Dendritic cell treated with granulocyte-macrophage colony-stimulating factor and Interleukin-4, amounts not matched to agents 40 ng/mL and 50 ng/mL, for 4 days (primary cell): Measurements from ENCODE around the gene STAU1.
A peak's percentile ranks its signal among the peaks of the same experiment; 100 is the strongest.
"Not testable (repeated sequence)": the region's sequence is repeated elsewhere in the genome, so short reads cannot be mapped to it uniquely, and the experiment has no call there.

ENCODE experiments used
- H3K27ac Mint-ChIP-seq: one replicate; pipeline ENCODE4 v1.8.0; 2022; ENCODE audit warnings: mild to moderate bottlenecking, mixed read lengths
- H3K27me3 Mint-ChIP-seq: one replicate; pipeline ENCODE4 v1.8.0; 2022; ENCODE audit warnings: mild to moderate bottlenecking, mixed read lengths
- H3K36me3 Mint-ChIP-seq: one replicate; pipeline ENCODE4 v1.8.0; 2022; ENCODE audit warnings: low read depth, mixed read lengths
- H3K4me1 Mint-ChIP-seq: one replicate; pipeline ENCODE4 v1.8.0; 2022; ENCODE audit warnings: low read depth, mixed read lengths
- H3K4me3 Mint-ChIP-seq: one replicate; pipeline ENCODE4 v1.8.0; 2022; ENCODE audit warnings: mild to moderate bottlenecking, moderate library complexity, mixed read lengths
- H3K9me3 Mint-ChIP-seq: one replicate; pipeline ENCODE4 v1.8.0; 2022; ENCODE audit warnings: mixed read lengths
- intact Hi-C: fragments of 100-400 bp; cut with micrococcal nuclease; formaldehyde crosslinking; loops from one replicate; pipeline ENCODE4 v1.15.0; 2022

STAU1 gene

DNA sequence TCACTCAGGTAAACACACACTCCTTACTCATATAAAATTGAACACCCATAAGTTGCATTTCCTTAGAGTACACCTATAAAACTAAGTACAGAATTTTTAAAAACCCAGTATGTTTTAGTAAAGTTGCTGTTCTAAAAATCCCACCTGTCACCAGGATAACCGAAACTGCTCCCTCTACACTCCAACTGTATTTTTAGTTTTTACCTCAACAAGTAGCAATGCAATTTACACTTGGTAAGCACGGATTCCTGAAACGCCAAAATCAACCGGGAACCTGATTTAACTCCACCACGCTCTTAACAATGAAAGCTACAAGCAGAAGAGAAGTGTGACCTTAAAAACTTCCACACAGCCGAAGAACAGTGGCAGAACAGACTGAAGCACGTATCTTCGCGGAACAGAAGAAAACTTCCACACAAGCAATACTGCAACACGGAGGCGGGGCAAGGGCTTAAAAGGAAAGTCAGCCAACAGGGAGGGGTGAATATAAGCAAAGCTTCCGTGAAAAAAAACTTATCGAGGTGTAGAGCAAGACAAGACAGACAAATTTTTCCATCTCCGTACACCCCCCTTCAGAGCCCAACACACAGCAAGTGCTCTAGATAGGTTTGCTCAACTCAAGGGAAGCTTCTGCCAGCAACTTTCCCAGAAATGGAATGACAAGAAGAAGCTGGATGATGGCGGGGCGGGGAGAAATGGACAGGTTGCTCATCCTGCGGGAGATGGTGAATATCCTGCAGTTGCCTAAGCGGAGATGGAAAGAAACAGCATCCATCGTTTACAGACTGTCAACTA is 1.4 kb downstream of the STAU1 start:
- intact Hi-C loops, result no loop called here
- H3K27ac Mint-ChIP-seq, result peak overlapping the region; percentile 77

DNA sequence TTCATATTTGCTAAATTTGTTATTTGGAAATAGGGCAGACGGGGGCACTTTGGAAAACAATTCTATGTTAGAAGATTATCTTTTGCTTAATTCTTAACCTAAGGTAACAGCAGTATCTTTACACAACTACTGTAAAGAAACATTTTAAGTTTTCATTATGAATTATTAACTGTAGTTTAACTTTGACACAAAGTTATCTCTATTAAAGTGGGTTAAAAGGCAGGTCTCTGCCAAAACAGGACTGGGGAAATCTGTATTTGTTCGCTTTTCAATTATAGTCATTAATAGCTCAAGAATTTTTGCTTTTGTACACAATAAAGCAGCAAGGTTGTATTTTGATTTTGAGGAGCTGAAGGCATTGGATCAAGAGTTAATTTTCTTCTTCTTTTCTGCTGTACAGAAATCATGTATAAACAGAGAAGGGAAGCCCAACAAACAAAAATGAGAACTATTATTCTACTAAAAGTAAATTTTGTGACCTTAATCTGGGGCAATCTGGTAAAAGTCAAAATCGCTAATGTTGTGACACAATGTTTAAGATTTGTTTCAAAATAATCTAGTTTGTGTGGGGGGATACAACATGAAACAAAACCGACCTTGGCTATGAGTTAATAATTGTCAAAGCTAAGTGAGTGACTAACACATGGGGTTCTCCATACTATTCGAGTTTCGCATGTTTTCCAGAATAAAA is 2.9 kb downstream of the STAU1 start:
- Mint-ChIP-seq H3K9me3 (no peaks in the 10 kb centered on the region), H3K27ac (no peak overlapping the region), H3K36me3 (peaks cover 29% of the 10 kb centered on the region), H3K4me3 (no peak overlapping the region), H3K4me1 (peaks cover 43% of the 10 kb centered on the region), H3K27me3 (peaks cover 1% of the 10 kb centered on the region)
- intact Hi-C loops, result no loop called here

More for the DNA sequence above, 1.4 kb downstream of the STAU1 start:
- peak overlapping the region; percentile 78 for H3K4me3 Mint-ChIP-seq
- H3K4me1 Mint-ChIP-seq, result peaks cover 36% of the 10 kb centered on the region
- peaks cover 1% of the 10 kb centered on the region for H3K27me3 Mint-ChIP-seq
- peaks cover 29% of the 10 kb centered on the region for H3K36me3 Mint-ChIP-seq
- H3K9me3 Mint-ChIP-seq, result no peaks in the 10 kb centered on the region

DNA sequence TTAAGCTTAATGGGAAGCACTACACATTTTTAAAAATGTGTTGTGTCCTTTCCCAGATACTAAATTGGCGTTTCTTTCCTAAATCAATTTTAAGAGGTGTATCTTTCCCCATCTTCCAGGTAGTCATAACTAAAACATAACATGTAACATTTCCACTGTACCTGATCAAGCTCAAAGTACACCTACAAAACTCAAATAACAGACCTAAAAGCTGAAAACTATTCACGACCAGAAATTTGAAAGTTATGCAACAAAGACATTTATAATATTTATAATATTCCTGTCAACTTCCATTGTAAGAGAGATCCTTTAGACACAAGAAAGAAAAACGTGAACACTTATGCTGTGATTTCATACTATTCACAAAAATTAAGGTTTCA is 3.5 kb downstream of the STAU1 start:
- peaks cover 49% of the 10 kb centered on the region for H3K4me1 Mint-ChIP-seq

DNA sequence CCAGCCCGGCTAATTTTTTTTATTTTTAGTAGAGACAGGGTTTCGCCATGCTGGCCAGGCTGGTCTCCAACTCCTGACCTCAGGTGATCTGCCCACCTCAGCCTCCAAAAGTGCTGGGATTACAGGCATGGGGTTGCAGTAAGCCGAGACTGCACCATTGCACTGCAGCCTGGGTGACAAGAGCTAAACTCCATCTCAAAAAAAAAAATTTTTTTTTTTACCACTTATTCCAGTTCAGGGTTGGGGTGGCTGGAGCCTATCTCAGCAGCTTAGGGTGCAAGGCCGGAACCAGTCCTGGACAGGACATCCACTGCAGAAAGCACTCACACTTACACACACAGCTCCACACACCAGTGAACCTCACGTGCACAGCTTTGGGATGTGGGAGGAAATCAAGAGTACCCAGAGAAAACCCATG is 4.0 kb downstream of the STAU1 start:
- not testable (repeated sequence) for H3K4me3 Mint-ChIP-seq

More for the DNA sequence above, 3.5 kb downstream of the STAU1 start:
- Mint-ChIP-seq H3K4me3 (no peak overlapping the region), H3K27me3 (peaks cover under 1% of the 10 kb centered on the region), H3K36me3 (peaks cover 29% of the 10 kb centered on the region), H3K27ac (no peak overlapping the region), H3K9me3 (no peaks in the 10 kb centered on the region)
- intact Hi-C loops, result no loop called here

DNA sequence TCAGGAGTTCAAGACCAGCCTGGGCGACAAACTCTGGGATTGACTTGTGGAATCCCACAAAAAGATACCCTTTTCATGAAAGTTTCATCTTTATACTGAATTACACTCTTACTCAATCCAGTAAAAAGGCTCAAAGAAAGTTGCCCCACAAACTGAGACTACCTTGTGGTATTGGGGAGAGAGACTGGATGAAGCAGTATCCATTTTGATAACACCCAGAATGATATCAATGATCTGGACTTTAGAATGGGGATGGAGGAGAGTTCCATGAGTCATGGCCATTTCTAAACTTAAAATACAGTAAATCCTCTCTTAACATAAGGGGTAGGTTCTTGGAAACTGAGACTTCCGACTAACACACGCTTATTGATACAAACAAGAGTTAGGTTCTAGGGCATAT is 4.7 kb downstream of the STAU1 start:
- no peaks in the 10 kb centered on the region for H3K27me3 Mint-ChIP-seq
- H3K27ac Mint-ChIP-seq, result no peak overlapping the region
- peaks cover 50% of the 10 kb centered on the region for H3K4me1 Mint-ChIP-seq
- H3K36me3 Mint-ChIP-seq, result peaks cover 35% of the 10 kb centered on the region
- intact Hi-C loops, result no loop called here
- no peak overlapping the region for H3K4me3 Mint-ChIP-seq
- no peaks in the 10 kb centered on the region for H3K9me3 Mint-ChIP-seq

More for the DNA sequence above, 4.0 kb downstream of the STAU1 start:
- H3K36me3 Mint-ChIP-seq, result peaks cover 29% of the 10 kb centered on the region
- intact Hi-C loops, H3K27me3 Mint-ChIP-seq, H3K27ac Mint-ChIP-seq, H3K9me3 Mint-ChIP-seq: not testable (repeated sequence)
- H3K4me1 Mint-ChIP-seq, result peaks cover 53% of the 10 kb centered on the region

DNA sequence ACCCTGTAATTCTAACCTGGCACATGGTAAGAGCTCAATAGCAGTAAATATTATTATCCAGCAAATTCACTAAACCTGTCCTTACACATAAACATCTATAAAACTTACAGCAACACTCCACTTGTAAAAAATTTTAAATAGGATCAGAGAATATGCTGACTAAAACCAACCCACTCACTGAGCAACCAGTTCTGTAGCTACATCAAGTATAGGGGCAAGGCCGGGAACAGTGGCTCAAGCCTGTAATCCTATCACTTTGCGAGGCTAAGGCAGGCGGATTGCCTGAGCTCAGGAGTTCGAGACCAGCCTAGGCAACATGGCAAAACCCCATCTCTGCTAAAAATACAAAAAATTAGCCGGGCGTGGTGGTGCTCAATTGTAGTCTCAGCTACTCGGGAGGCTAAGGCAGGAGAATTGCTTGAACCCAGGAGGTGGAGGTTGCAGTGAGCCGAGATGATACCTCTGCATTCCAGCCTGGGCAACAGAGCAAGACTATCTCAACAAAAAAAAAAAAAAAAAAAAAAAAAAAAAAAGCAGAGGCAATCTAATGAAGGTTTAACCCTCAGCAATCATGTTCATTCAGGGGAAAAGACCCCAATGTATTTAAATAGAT is 6.8 kb downstream of the STAU1 start:
- intact Hi-C loops, result no loop called here

DNA sequence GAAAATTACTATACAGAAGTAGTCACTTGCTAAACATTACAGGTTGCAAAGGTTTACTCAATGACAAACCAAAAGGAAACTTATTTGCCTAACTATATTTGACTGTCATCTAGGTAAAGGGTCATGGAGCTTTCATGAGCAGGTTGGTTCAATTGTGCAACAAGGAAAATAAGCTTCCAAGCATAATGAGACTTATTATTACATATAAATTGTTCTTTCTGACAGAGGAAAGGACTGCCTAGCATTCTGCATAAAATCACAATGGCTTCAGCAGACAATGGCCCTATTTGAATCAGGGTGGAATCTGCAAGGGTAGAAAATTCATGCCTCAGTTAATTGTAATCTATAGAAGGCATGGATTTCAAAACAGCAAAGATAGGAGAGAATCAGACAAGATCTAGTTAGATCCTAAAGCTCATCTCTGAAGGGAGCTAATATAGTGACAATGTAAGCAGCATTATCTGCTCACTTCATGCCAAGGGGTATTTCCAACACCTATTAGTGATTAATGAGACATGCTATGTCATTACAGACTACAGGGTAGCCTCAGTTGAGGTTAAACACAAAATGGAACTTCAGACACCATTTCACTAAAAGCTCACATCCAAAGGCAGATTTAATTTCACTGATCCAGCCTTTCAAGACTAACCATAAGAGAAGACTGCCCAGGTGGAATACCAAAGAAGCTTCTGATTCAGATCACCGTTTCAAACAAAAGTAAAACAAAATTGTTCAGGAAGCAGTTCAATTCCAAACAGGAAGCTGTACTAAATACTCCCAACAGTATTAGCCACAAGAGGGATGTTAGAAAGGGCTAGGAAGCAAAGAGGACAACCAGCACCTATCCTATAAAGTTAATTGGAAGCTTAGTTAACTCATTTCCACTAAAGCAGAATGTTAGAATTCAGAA is 8.5 kb downstream of the STAU1 start:
- intact Hi-C loops, result no loop called here
- H3K4me1 Mint-ChIP-seq, result peaks cover 24% of the 10 kb centered on the region

More for the DNA sequence above, 6.8 kb downstream of the STAU1 start:
- Mint-ChIP-seq H3K4me3 (no peak overlapping the region), H3K4me1 (peaks cover 41% of the 10 kb centered on the region), H3K27ac (no peak overlapping the region), H3K27me3 (no peaks in the 10 kb centered on the region), H3K36me3 (peaks cover 39% of the 10 kb centered on the region), H3K9me3 (no peaks in the 10 kb centered on the region)

DNA sequence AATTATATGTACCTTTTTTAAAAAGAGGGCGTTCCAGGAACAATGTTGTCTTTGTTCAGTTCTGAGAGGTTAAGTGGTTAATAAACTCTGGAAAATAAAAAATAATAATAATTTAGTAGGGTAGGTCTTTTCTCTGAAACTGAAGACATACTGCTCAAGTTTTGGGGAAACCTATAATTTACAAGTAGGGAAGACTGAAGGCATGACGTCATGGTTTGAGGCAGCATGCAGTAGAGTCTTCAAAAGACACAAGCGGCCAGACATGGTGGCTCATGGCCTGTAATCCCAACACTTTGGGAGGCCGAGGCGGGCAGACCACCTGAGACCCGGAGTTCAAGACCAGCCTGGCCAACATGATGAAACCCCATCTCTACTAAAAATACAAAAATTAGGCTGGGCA is 14.0 kb downstream of the STAU1 start:
- Mint-ChIP-seq H3K36me3 (peaks cover 75% of the 10 kb centered on the region), H3K4me1 (peaks cover 5% of the 10 kb centered on the region)
- intact Hi-C loops, result no loop called here

More for the DNA sequence above, 8.5 kb downstream of the STAU1 start:
- Mint-ChIP-seq H3K27ac (no peak overlapping the region), H3K36me3 (peaks cover 36% of the 10 kb centered on the region), H3K9me3 (no peaks in the 10 kb centered on the region), H3K27me3 (no peaks in the 10 kb centered on the region), H3K4me3 (no peak overlapping the region)

DNA sequence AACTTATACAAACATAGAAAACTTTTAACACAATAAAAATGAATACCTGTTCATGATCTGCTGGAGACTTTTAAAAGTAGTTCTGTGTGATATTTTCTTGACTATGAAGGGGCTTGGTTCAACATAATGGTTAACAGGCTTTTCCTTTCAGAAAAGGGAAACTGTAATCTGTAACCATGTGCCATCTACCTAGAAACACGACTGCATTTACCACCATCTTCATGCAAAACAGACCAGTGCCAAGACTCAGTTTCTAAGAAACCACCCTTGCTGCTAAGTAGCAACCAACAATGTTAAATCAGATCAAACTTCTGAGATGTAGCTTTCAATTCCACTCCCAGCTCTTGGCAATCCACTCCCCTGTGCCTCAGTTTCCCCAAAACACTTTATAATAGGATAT is 15.7 kb downstream of the STAU1 start:
- H3K27ac Mint-ChIP-seq, result no peak overlapping the region
- peaks cover 63% of the 10 kb centered on the region for H3K36me3 Mint-ChIP-seq
- H3K27me3 Mint-ChIP-seq, result no peaks in the 10 kb centered on the region
- H3K9me3 Mint-ChIP-seq, result no peaks in the 10 kb centered on the region
- peaks cover 5% of the 10 kb centered on the region for H3K4me1 Mint-ChIP-seq
- intact Hi-C loops, result no loop called here
- no peak overlapping the region for H3K4me3 Mint-ChIP-seq

More for the DNA sequence above, 14.0 kb downstream of the STAU1 start:
- no peak overlapping the region for H3K4me3 Mint-ChIP-seq
- H3K27me3 Mint-ChIP-seq, result no peaks in the 10 kb centered on the region
- H3K9me3 Mint-ChIP-seq, result no peaks in the 10 kb centered on the region
- H3K27ac Mint-ChIP-seq, result no peak overlapping the region

DNA sequence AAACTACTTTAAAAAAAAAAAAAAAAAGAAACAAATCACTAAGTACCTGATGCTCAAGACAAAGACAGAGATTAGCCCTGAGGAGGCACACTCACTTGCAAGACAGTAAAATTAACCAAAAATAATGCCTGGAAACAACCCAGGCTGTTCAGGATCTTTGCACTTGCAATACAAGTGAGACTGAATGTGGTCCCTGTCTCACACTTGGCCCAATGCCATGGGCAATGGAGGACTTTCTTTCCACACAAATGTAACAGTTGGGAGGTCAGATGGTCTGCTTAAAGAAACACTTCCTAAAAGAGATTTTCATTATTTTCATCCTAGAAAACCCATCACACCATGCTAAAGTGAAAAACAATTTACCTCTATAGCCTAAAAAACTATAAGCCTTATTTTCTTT is 16.2 kb downstream of the STAU1 start:
- H3K27me3 Mint-ChIP-seq, result no peaks in the 10 kb centered on the region
- H3K4me3 Mint-ChIP-seq, result no peak overlapping the region
- peaks cover 61% of the 10 kb centered on the region for H3K36me3 Mint-ChIP-seq
- intact Hi-C loops, result no loop called here
- no peak overlapping the region for H3K27ac Mint-ChIP-seq
- peaks cover 5% of the 10 kb centered on the region for H3K4me1 Mint-ChIP-seq
- H3K9me3 Mint-ChIP-seq, result no peaks in the 10 kb centered on the region

DNA sequence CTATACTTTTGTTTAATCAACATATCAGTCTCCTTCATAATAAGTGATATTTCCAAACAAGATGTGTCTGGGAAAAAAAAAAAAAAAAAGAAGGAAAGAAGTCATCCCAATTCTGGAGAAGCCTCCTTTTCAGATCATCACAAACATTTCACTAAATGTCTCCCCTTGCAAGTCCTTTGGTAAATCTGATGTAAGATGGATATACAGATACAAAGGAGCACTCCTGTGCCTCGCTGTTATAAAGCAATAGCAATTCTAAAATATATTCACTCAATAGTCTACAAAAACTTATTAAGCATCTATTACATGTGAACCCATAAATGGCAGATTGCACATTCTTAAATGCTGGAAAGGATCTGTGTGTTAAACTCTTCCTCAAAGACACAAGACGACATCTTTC is 17.4 kb downstream of the STAU1 start:
- H3K4me3 Mint-ChIP-seq, result no peak overlapping the region
- no peaks in the 10 kb centered on the region for H3K27me3 Mint-ChIP-seq
- intact Hi-C loops, result no loop called here
- H3K36me3 Mint-ChIP-seq, result peaks cover 67% of the 10 kb centered on the region
- peaks cover 5% of the 10 kb centered on the region for H3K4me1 Mint-ChIP-seq
- H3K9me3 Mint-ChIP-seq, result no peaks in the 10 kb centered on the region
- no peak overlapping the region for H3K27ac Mint-ChIP-seq

DNA sequence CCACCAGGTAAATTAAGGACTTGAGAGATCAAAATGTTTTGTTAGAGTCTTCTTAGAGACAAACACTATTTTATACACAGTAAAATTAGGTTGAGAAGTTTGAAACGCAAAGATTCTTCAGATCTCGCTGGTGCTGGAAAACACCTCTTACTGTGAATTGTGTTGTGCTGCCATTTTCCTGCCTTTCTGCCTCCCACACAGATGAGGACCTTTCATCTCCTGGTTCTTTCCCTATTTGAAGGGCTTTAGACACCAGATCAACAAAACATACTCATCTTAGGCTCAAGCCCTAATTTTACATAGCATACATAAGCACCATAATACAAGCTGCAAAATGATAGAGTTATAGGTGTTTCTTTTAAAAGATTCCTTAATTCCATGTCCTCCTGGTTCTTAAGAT is 18.6 kb downstream of the STAU1 start:
- Mint-ChIP-seq H3K4me1 (peaks cover 5% of the 10 kb centered on the region), H3K9me3 (no peaks in the 10 kb centered on the region), H3K36me3 (peaks cover 71% of the 10 kb centered on the region), H3K27ac (no peak overlapping the region), H3K27me3 (no peaks in the 10 kb centered on the region), H3K4me3 (no peak overlapping the region)
- intact Hi-C loops, result loop anchor here (10.0 kb wide), 2 partner anchors 45 to 65 kb away; partner anchors contain the start of gene DDX27

DNA sequence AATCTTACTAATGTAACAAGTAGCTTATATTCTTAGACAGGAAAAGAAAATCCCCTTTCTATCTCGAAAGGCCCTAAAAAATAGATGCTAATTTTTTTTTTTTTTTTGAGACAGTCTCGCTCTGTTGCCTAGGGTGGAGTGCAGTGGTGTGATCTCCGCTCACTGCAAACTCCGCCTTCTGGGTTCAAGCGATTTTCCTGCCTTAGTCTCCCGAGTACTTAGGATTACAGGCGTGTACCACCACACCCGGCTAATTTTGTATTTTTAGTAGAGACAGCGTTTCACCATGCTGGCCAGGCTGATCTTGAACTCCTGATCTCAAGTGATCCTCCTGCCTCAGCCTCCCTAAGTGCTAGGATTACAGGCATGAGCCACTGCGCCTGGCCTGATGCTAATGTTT is 19.3 kb downstream of the STAU1 start:
- H3K9me3 Mint-ChIP-seq, H3K27me3 Mint-ChIP-seq, H3K4me3 Mint-ChIP-seq, H3K27ac Mint-ChIP-seq, H3K4me1 Mint-ChIP-seq: not testable (repeated sequence)
- intact Hi-C loops, result loop anchor here (10.0 kb wide), 2 partner anchors 46 to 64 kb away; partner anchors contain the start of gene DDX27
- peaks cover 72% of the 10 kb centered on the region for H3K36me3 Mint-ChIP-seq
